Measurements from ENCODE around the gene ATXN1. TPM values are rescaled to one million over a fixed set of nuclear protein-coding genes. Genes with fewer than 3 reads are reported as not detected.

The ATXN1 gene
- total RNA-seq, 4 donors from 2014 or later = 16.3 to 52.2 (median 25.7) TPM

DNA sequence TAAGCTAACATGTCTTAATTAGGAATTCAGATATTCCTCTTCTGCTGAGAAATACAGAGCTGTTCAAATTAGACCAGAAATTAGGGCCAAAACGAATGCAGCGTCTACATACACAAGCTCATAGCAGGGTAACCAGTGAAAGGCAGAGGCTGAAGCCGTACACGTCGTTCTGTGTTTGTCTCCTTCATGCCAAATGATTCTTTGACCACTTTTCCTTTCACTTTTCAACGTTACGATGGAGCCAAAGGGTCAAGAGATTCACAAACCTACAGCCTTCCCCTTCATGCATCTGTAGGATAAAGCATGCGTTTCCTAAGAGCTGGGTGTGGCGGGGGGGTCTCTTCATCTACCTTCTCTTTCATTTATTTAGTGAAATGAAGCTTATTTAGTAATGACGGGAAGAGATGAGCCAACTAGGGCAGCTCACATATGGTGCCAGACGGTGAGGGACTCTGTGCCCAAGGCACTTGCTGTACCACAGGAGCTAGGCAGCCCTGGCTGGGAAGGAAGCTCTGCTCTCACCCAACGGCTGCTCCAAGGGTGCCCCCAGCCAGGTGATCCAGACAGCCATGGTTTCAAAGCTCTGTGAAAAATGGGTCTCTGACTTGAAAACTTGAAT lies 178.0 kb downstream of the ATXN1 start:
- WGBS, 2 donors = 83 to 84% methylated on average over 12 of the region's 12 CpGs
- no peak overlapping the region for H3K4me3 ChIP-seq (ENCODE audit: low read depth, poor library complexity, severe bottlenecking)
- TF ChIP-seq POLR2A (IDR thresholded peaks at IDR 0.05) (no peak), CTCF (IDR thresholded peaks at IDR 0.05) (no peak)
- intact Hi-C loops (cut with DNase I; ENCODE audit: low total_unique reads) = no loop called here
- DNase-seq (ENCODE audit: low spot score in 2 of 2) = no peak

DNA sequence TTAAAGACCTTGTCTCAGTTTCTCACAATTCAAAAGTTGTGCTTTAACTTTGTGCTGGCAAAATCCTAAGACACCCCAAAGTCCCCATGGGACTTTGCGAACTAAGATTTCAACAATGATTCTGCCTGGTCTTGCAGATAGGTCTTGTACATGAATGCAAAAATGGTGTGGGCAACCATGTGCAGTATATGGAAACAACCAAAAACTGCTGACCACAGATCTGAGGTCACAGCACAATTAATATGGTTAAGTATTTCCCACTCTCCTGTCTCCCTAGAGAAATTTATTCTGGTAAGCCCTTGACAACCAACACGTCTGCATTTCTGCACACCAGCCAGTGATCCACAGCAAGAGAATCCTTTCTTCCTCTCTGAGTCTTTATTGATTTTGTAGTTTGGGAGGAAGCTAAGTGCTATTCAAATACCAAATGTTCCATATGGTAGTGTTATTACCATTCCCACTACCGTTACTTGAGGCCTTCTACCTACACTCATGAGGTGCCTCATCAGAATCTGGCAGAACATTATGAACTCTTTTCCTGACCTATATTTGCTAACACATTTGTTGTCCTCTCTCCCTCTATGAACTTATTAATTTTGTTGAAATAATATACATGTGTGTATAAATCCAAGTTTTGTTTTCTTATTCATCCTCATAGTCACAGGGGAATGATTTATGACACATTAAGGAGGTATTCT lies 178.7 kb downstream of the ATXN1 start:
- no peak for TF ChIP-seq POLR2A (IDR thresholded peaks at IDR 0.05)
- no peak for DNase-seq (ENCODE audit: low spot score in 2 of 2)
- intact Hi-C loops (cut with DNase I; ENCODE audit: low total_unique reads) = no loop called here
- H3K4me3 ChIP-seq (ENCODE audit: low read depth, poor library complexity, severe bottlenecking) = no peak overlapping the region
- WGBS, 2 donors = 89 to 96% methylated on average over 3 of the region's 3 CpGs

- WGBS, 2 donors = 80 to 86% methylated on average over 3 of the region's 3 CpGs
- H3K4me3 ChIP-seq (ENCODE audit: low read depth, poor library complexity, severe bottlenecking) = no peak overlapping the region
- no peak for DNase-seq (ENCODE audit: low spot score in 2 of 2)
- intact Hi-C loops (cut with DNase I; ENCODE audit: low total_unique reads) = no loop called here
- TF ChIP-seq CTCF (IDR thresholded peaks at IDR 0.05) = no peak
- no peak for TF ChIP-seq POLR2A (IDR thresholded peaks at IDR 0.05)
Observed at GRCh38 chr6:16578695-16579285, 182.5 kb downstream of the ATXN1 start.

GRCh38 chr6:16576451-16577368 lies 184.6 kb downstream of the ATXN1 start:
- no peak for TF ChIP-seq CTCF (IDR thresholded peaks at IDR 0.05)
- no peak for TF ChIP-seq POLR2A (IDR thresholded peaks at IDR 0.05)
- no peak for DNase-seq (ENCODE audit: low spot score in 2 of 2)
- intact Hi-C loops (cut with DNase I; ENCODE audit: low total_unique reads) = no loop called here
- H3K4me3 ChIP-seq (ENCODE audit: low read depth, poor library complexity, severe bottlenecking) = no peak overlapping the region
- 82 to 85% methylated on average over 9 of the region's 9 CpGs for WGBS, 2 donors

DNA sequence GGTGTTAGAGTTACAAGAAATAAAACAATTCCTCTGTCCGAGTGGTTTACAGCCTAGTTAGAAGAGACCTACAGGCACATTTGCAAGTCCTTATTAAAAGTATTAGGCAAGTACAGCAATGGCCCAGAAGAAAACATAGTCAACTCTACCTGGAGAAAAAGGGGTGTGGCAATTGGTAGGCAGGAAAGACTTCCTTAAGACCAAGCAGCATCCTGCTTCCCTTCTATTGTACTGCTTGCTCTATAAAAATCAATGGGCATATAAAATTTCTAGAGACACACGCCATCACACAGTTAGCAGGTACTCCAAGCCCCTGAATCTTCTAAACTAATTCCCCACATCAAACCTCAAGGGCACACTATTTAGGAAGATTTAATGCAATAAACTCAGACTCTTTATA lies 185.6 kb downstream of the ATXN1 start:
- WGBS, 2 donors = 96 to 97% methylated on average over 2 of the region's 2 CpGs
- no peak for DNase-seq (ENCODE audit: low spot score in 2 of 2)
- no peak for TF ChIP-seq POLR2A (IDR thresholded peaks at IDR 0.05)
- no peak for TF ChIP-seq CTCF (IDR thresholded peaks at IDR 0.05)
- H3K4me3 ChIP-seq (ENCODE audit: low read depth, poor library complexity, severe bottlenecking) = no peak overlapping the region
- intact Hi-C loops (cut with DNase I; ENCODE audit: low total_unique reads) = no loop called here

DNA sequence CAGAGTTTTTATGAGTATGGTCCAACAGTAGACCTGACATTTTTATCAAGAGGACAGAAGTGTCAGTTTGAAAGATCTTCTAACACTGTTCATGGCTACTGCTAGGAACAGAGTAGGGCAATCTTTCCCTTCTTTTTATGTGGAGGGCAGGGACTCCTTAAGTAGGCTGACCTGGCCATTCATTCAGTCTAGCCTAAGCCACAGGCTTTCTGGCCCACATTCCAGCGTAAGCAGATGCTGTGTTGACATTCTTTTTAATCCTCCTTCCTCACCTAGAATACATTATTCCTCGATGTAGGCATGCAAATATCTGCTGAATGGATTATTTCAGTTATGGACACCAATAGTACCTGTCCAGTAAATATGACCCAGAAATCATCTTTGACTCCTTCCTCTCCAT lies 188.3 kb downstream of the ATXN1 start:
- intact Hi-C loops (cut with DNase I; ENCODE audit: low total_unique reads) = no loop called here

More for the DNA sequence above, 188.3 kb downstream of the ATXN1 start:
- H3K4me3 ChIP-seq (ENCODE audit: low read depth, poor library complexity, severe bottlenecking) = no peak overlapping the region
- WGBS, 2 donors = 84 to 96% methylated on average over 2 of the region's 2 CpGs
- no peak for DNase-seq (ENCODE audit: low spot score in 2 of 2)
- TF ChIP-seq CTCF (IDR thresholded peaks at IDR 0.05) = no peak
- TF ChIP-seq POLR2A (IDR thresholded peaks at IDR 0.05) = no peak

All from lower leg skin (tissue), 4 donors.